GM06990 (cell line): Measurements from ENCODE around the gene CDX1.

Experiments used
- DNase-seq: peaks from one replicate; pipeline ENCODE4 v3.0.0-alpha.2; 2011; ENCODE audit not compliant: insufficient read length; ENCODE audit errors: extremely low read depth
- H3K27me3 ChIP-seq: replicated peaks from 2 replicates; pipeline ENCODE4 v1.6.0; 2011; ENCODE audit warnings: low read length; ENCODE audit not compliant: control insufficient read depth, insufficient read depth
- H3K36me3 ChIP-seq: 2 replicates; pipeline ENCODE4 v1.5.1; 2011; ENCODE audit warnings: low read length; ENCODE audit not compliant: control insufficient read depth, insufficient read depth
- H3K4me3 ChIP-seq: replicated peaks from 2 replicates; pipeline ENCODE4 v1.5.1; 2011; ENCODE audit warnings: low read depth, mild to moderate bottlenecking, control low read depth, low read length
- CTCF ChIP-seq: IDR thresholded peaks from 2 replicates; pipeline ENCODE4 v1.5.1; 2011; ENCODE audit warnings: low read length, control low read depth, mild to moderate bottlenecking, inconsistent platforms; ENCODE audit not compliant: insufficient read depth, poor library complexity, severe bottlenecking

The CDX1 gene

DNA sequence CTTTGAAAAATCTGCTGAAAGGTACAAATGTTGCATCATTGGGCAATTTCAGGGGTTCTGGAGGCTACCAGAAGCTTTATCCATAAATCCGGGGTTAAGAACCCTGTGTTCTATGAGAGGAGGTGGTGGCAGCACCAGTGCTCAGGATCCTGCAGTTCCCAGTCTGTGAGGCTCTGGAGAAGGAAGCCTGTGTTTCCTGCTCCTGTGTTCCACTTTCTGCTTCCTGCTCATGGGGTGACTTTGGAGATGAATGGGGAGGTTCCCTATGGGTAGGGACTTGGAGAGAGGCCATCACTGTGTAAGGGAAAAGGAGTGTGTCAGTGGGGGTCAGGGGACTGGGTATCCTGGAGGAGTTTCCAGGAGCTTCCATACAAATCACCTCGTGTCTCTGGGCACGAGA lies 2.3 kb downstream of the CDX1 start:
- no peak for TF ChIP-seq CTCF
- H3K27me3 ChIP-seq, result peaks cover 2% of the 10 kb centered on the region; the same call in 1 of the 2 replicates
- no peaks in the 10 kb centered on the region for H3K36me3 ChIP-seq
- H3K4me3 ChIP-seq, result no peak overlapping the region
- DNase-seq, result no peak

GRCh38 chr5:150172145-150172544 lies 5.6 kb downstream of the CDX1 start:
- H3K36me3 ChIP-seq, result no peaks in the 10 kb centered on the region
- DNase-seq, result no peak
- no peak overlapping the region for H3K4me3 ChIP-seq
- peaks cover 3% of the 10 kb centered on the region for H3K27me3 ChIP-seq
- TF ChIP-seq CTCF, result no peak

DNA sequence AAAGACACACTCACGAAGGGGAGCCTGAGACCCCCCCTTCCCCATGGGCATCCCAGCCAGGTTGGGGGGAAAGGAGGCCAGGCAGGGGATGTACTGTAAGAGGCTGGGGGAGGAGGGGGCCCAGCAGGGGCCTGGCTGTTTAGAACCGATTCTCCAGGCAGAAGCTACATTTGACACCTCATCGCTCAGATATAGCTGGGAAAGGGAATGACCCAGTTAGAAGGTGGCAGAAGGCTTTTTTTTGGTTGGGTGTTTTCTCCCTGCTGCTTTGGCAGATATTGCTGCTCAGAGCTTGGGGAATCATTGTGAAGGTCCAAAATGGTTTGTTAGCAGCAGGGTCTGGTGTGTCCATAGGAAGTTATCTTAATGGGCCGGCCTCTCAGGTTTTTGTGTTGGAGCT lies 6.0 kb downstream of the CDX1 start:
- H3K36me3 ChIP-seq, result no peaks in the 10 kb centered on the region
- peaks cover 3% of the 10 kb centered on the region for H3K27me3 ChIP-seq
- DNase-seq, result no peak
- no peak overlapping the region for H3K4me3 ChIP-seq
- TF ChIP-seq CTCF, result no peak

GRCh38 chr5:150173161-150173560 lies 6.6 kb downstream of the CDX1 start:
- H3K4me3 ChIP-seq, result no peak overlapping the region
- H3K27me3 ChIP-seq, result peaks cover 3% of the 10 kb centered on the region
- DNase-seq, result no peak
- no peak for TF ChIP-seq CTCF
- H3K36me3 ChIP-seq, result no peaks in the 10 kb centered on the region

DNA sequence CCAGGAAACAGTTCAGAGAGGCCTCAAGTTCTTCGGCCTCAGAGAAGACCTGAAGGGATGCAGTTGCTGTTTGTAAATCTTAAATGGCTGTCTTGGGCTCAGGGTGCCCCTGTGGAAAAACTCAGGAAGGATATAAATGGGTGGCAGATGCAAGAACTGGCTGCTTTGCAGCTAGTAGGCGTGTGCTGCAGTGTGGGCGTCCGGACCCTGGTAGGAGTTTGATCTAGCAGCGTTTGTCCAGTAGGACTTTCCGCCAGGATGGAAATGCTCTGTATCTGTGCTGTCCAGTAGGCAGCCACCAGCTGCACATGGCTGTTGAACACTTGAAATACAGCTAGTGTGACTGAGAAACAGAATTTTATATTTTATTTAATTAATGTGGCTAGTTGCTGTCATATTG lies 7.7 kb downstream of the CDX1 start:
- no peak for TF ChIP-seq CTCF
- Histone ChIP-seq H3K4me3 (no peak overlapping the region), H3K27me3 (peaks cover 2% of the 10 kb centered on the region), H3K36me3 (no peaks in the 10 kb centered on the region)
- no peak for DNase-seq

DNA sequence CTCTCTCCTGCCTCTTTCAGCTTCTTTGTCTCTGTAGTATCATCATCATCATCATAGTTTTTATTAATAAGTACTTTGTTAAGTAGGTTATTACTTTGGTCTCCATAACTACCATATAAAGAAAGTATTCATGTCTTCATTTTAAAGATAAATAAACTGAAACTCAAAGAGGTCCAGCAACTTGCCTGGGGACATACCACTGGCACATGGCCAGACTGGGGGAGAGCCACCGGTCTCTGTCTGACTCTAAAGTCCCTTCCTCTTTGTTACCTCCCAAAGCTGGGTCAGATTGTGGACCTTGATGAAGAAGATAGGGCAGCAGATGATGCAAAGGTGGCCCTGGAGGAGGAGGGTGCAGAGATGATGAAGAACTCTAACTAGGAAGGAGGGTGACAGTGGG lies 8.5 kb downstream of the CDX1 start:
- TF ChIP-seq CTCF, result no peak
- DNase-seq, result no peak
- Histone ChIP-seq H3K27me3 (peaks cover 2% of the 10 kb centered on the region), H3K4me3 (no peak overlapping the region), H3K36me3 (no peaks in the 10 kb centered on the region)
